Neuronal stem cell (in vitro differentiated cells): ENCODE data around the gene TFB2M.

ENCODE experiments used
- DNase-seq: peaks from one replicate; pipeline ENCODE4 v3.0.0-alpha.2; 2013; ENCODE audit warnings: low spot score
- H2AFZ ChIP-seq: one replicate; pipeline ENCODE4 v1.6.1; 2013; ENCODE audit warnings: mild to moderate bottlenecking, low read length, inconsistent platforms
- H2AK5ac ChIP-seq: 2 replicates; pipeline ENCODE4 v1.6.1; 2013; ENCODE audit warnings: low read depth, mild to moderate bottlenecking, inconsistent platforms, low read length, moderate library complexity, mixed read lengths
- H2BK120ac ChIP-seq: 2 replicates; pipeline ENCODE4 v1.6.1; 2013; ENCODE audit warnings: low read depth, mild to moderate bottlenecking, inconsistent platforms, low read length, moderate library complexity, mixed read lengths
- H2BK12ac ChIP-seq: one replicate; pipeline ENCODE4 v1.6.1; 2013; ENCODE audit warnings: low read length, inconsistent platforms
- H2BK15ac ChIP-seq: 2 replicates; pipeline ENCODE4 v1.6.1; 2013; ENCODE audit warnings: mild to moderate bottlenecking, low read length, inconsistent platforms, mixed read lengths
- H2BK5ac ChIP-seq: one replicate; pipeline ENCODE4 v1.6.1; 2013; ENCODE audit warnings: inconsistent platforms, mild to moderate bottlenecking, low read length, moderate library complexity
- H3K14ac ChIP-seq: one replicate; pipeline ENCODE4 v1.6.1; 2013; ENCODE audit warnings: low read length, inconsistent platforms
- H3K18ac ChIP-seq: 2 replicates; pipeline ENCODE4 v1.6.1; 2013; ENCODE audit warnings: low read length, inconsistent platforms
- H3K23ac ChIP-seq: 2 replicates; pipeline ENCODE4 v1.6.1; 2013; ENCODE audit warnings: low read depth, mild to moderate bottlenecking, mixed read lengths, low read length, inconsistent platforms; ENCODE audit not compliant: poor library complexity
- H3K27ac ChIP-seq: replicated peaks from 3 replicates; pipeline ENCODE4 v1.5.1; 2013; ENCODE audit warnings: low read length, inconsistent platforms
- H3K27me3 ChIP-seq, 3 experiments: 2 replicates each; pipeline ENCODE4 v1.6.1; 2013; ENCODE audit warnings: low read length in 3 of 3, mild to moderate bottlenecking in 2 of 3, inconsistent platforms in 1 of 3, low read depth in 1 of 3, mixed read lengths in 1 of 3, moderate library complexity in 1 of 3; ENCODE audit not compliant: control insufficient read depth in 3 of 3, insufficient read depth in 3 of 3
- H3K36me3 ChIP-seq, 2 donors: replicated peaks in 1 of 2; 2 replicates each; pipeline ENCODE4 v1.6.1; 2013; ENCODE audit warnings: low read length in 2 of 2; ENCODE audit not compliant: control insufficient read depth in 2 of 2, insufficient read depth in 2 of 2
- H3K4ac ChIP-seq: 2 replicates; pipeline ENCODE4 v1.6.1; 2013; ENCODE audit warnings: inconsistent platforms, mild to moderate bottlenecking, low read length, moderate library complexity
- H3K4me1 ChIP-seq, 2 donors: 1 replicate in 1 of 2; 2 replicates in 1 of 2; pipeline ENCODE4 v1.6.1; 2013; ENCODE audit warnings: low read length in 2 of 2, low read depth in 1 of 2; ENCODE audit not compliant: control insufficient read depth in 2 of 2, insufficient read depth in 1 of 2
- H3K4me2 ChIP-seq: one replicate; pipeline ENCODE4 v1.6.1; 2013; ENCODE audit warnings: mild to moderate bottlenecking, low read length, inconsistent platforms; ENCODE audit not compliant: insufficient read depth, poor library complexity, severe bottlenecking
- H3K4me3 ChIP-seq, 2 donors: 2 replicates each; pipeline ENCODE4 v1.5.1; 2013; ENCODE audit warnings: low read length in 2 of 2, mild to moderate bottlenecking in 2 of 2, inconsistent platforms in 1 of 2, moderate library complexity in 1 of 2
- H3K79me1 ChIP-seq: one replicate; pipeline ENCODE4 v1.6.1; 2013; ENCODE audit warnings: low read depth, mild to moderate bottlenecking, inconsistent platforms, low read length, moderate library complexity
- H3K9ac ChIP-seq: one replicate; pipeline ENCODE4 v1.6.1; 2013; ENCODE audit warnings: mild to moderate bottlenecking, low read depth, low read length, inconsistent platforms; ENCODE audit not compliant: poor library complexity
- H3K9me3 ChIP-seq, 2 donors: replicated peaks in 1 of 2; 2 replicates each; pipeline versions ENCODE3 to v1.6.1; 2013; ENCODE audit warnings: low read length in 2 of 2, mild to moderate bottlenecking in 2 of 2, inconsistent platforms in 1 of 2, low read depth in 1 of 2, mixed read lengths in 1 of 2, moderate library complexity in 1 of 2; ENCODE audit not compliant: control insufficient read depth in 2 of 2, insufficient read depth in 1 of 2
- H4K8ac ChIP-seq: one replicate; pipeline ENCODE4 v1.6.1; 2013; ENCODE audit warnings: low read depth, mild to moderate bottlenecking, inconsistent platforms, low read length, moderate library complexity
- H4K91ac ChIP-seq: one replicate; pipeline ENCODE4 v1.6.1; 2013; ENCODE audit warnings: low read length, low read depth, mild to moderate bottlenecking, inconsistent platforms; ENCODE audit not compliant: poor library complexity
- WGBS, 2 donors: extraction: QIAGEN DNeasy Blood & Tissue Kit; methylation state at CpG; one replicate each; pipeline ENCODE4 v1.1.7; 2013; ENCODE audit warnings: missing lambda C conversion rate in 2 of 2, mixed read lengths in 1 of 2; ENCODE audit not compliant: insufficient read length in 2 of 2, insufficient replicate concordance in 1 of 2; ENCODE audit errors: extremely low coverage in 2 of 2; 5-methylcytosine and 5-hydroxymethylcytosine counted together

TFB2M gene

DNA sequence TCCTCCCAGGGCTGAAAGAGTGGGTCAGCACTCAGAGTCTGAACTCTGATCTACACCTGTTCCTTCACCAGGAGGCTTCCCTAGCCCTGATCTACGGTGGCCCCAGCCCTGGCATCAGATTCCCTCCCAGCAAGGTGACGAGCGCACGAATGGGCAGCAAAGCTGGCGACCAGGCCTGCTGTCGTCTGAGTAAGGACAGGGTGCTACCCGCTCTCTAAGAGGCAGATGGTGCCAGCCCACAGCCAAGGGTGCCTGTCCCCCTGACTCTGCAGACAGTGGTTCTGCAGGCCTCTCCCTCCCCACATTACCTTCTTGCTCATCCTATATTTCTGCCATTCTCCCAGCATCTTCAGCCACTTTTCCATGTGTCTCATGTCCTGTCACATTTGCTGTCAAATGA, 48.7 kb downstream of the TFB2M start:
- Histone ChIP-seq H4K91ac (no peak overlapping the region), H2BK12ac (no peak overlapping the region), H3K79me1 (no peaks in the 10 kb centered on the region), H3K4me2 (no peak overlapping the region), H3K23ac (peak overlapping the region; percentile 85), H2BK5ac (no peak overlapping the region), H2AK5ac (peak overlapping the region; percentile 84), H3K9me3 (peaks cover 28 to 32% of the 10 kb centered on the region in 2 donors), H3K36me3 (no peaks in the 10 kb centered on the region), H3K18ac (no peak overlapping the region), H4K8ac (no peak overlapping the region), H3K4ac (no peak overlapping the region), H3K14ac (no peak overlapping the region), H3K4me1 (no peaks in the 10 kb centered on the region), H3K27me3 (no peaks in the 10 kb centered on the region), H2BK120ac (no peak overlapping the region), H2BK15ac (no peak overlapping the region), H3K27ac (no peak overlapping the region), H2AFZ (no peak overlapping the region), H3K4me3 (no peak overlapping the region), H3K9ac (no peak overlapping the region)
- WGBS, 2 donors, result no CpG with 5 or more reads among the region's 7 CpGs
- DNase-seq, result no peak

GRCh38 chr1:246516126-246516525, 49.9 kb downstream of the TFB2M start:
- no peak overlapping the region for H3K14ac ChIP-seq
- no peak overlapping the region for H2AK5ac ChIP-seq
- no peak overlapping the region for H4K8ac ChIP-seq
- no peak overlapping the region for H2BK120ac ChIP-seq
- H3K9me3 ChIP-seq, result peaks cover 26 to 32% of the 10 kb centered on the region in 2 donors
- no peak overlapping the region for H3K18ac ChIP-seq
- no peaks in the 10 kb centered on the region for H3K36me3 ChIP-seq
- no peak overlapping the region for H3K4ac ChIP-seq
- no peak overlapping the region for H3K27ac ChIP-seq
- no peaks in the 10 kb centered on the region for H3K27me3 ChIP-seq
- H3K23ac ChIP-seq, result no peak overlapping the region
- no peaks in the 10 kb centered on the region for H3K4me1 ChIP-seq
- no peak overlapping the region for H2BK12ac ChIP-seq
- no peak overlapping the region for H4K91ac ChIP-seq
- no peak overlapping the region for H3K4me3 ChIP-seq
- H2BK5ac ChIP-seq, result no peak overlapping the region
- H3K9ac ChIP-seq, result no peak overlapping the region
- no peaks in the 10 kb centered on the region for H3K79me1 ChIP-seq
- no peak overlapping the region for H2BK15ac ChIP-seq
- no peak overlapping the region for H2AFZ ChIP-seq
- no CpG with 5 or more reads among the region's 10 CpGs for WGBS, 2 donors
- DNase-seq, result no peak
- H3K4me2 ChIP-seq, result no peak overlapping the region

- Histone ChIP-seq H2BK12ac (no peak overlapping the region), H3K36me3 (no peaks in the 10 kb centered on the region), H4K91ac (no peak overlapping the region), H3K14ac (no peak overlapping the region), H4K8ac (no peak overlapping the region), H3K9me3 (peaks cover 26 to 32% of the 10 kb centered on the region in 2 donors), H3K9ac (no peak overlapping the region), H3K18ac (no peak overlapping the region), H3K27me3 (no peaks in the 10 kb centered on the region), H2BK5ac (no peak overlapping the region), H2BK15ac (no peak overlapping the region), H2BK120ac (no peak overlapping the region), H3K4me2 (no peak overlapping the region), H3K23ac (no peak overlapping the region), H2AFZ (no peak overlapping the region), H3K79me1 (no peaks in the 10 kb centered on the region), H3K4ac (no peak overlapping the region), H2AK5ac (no peak overlapping the region), H3K4me1 (no peaks in the 10 kb centered on the region), H3K27ac (no peak overlapping the region), H3K4me3 (no peak overlapping the region)
- DNase-seq, result no peak
- no CpG with 5 or more reads among the region's 3 CpGs for WGBS, 2 donors
Measured at GRCh38 chr1:246515390-246516005, 50.6 kb downstream of the TFB2M start.

DNA sequence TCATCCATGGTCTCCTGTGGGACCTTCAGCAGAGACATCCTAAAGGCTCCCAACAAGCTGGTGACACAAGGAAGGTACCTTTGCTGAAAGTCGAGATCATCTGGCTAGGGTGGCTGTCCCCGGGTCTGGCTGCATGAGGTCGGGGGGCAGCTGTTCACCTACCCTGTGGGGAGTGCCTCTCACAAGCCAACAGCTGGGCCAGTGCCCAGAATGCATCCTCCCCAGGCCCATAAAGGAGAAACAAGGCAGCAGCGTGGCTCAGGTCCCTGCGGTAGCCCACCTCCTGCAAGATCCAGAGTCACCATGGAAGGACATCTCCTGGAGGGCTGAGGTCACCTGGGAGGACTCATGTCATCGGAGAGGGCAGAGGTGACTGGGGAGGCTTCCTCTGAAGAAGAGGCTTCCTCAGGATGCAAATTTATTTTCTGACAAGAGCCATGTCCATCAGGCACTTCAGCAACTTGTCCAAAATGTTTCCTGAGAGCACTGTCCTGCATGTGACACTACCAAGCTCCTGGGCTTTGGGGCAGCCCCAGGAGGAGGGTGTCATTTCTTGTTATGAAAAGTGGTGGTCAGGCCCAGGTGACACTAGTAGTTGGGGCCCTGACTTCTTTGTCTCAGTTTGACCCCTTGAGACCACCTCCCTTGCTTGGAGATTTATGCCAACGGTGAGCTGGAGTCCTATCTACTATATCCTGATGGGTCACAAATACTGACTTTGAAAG, 52.3 kb downstream of the TFB2M start:
- WGBS, 2 donors, result no CpG with 5 or more reads among the region's 7 CpGs
- H2BK120ac ChIP-seq, result no peak overlapping the region
- no peak overlapping the region for H3K14ac ChIP-seq
- H3K9ac ChIP-seq, result no peak overlapping the region
- no peaks in the 10 kb centered on the region for H3K27me3 ChIP-seq
- H3K27ac ChIP-seq, result no peak overlapping the region
- no peak overlapping the region for H3K4me2 ChIP-seq
- H3K23ac ChIP-seq, result no peak overlapping the region
- H3K4ac ChIP-seq, result no peak overlapping the region
- no peaks in the 10 kb centered on the region for H3K4me1 ChIP-seq
- no peak overlapping the region for H2BK5ac ChIP-seq
- peaks cover 24 to 32% of the 10 kb centered on the region in 2 donors for H3K9me3 ChIP-seq
- H2BK15ac ChIP-seq, result no peak overlapping the region
- H3K79me1 ChIP-seq, result no peaks in the 10 kb centered on the region
- no peak overlapping the region for H3K4me3 ChIP-seq
- no peak overlapping the region for H2AFZ ChIP-seq
- no peak for DNase-seq
- H3K36me3 ChIP-seq, result no peaks in the 10 kb centered on the region
- H3K18ac ChIP-seq, result no peak overlapping the region
- no peak overlapping the region for H4K91ac ChIP-seq
- H2BK12ac ChIP-seq, result no peak overlapping the region
- H4K8ac ChIP-seq, result no peak overlapping the region
- H2AK5ac ChIP-seq, result no peak overlapping the region
